ENCODE data around the gene TNS3. TPM values are rescaled to one million over a fixed set of nuclear protein-coding genes. Genes with fewer than 3 reads are reported as not detected.

The TNS3 gene
- total and polyA plus RNA-seq, 10 of the 15 experiments (the other 5 are each of a cell fraction or from before 2014, with no cell fraction given), result 0.27 to 2.7 (median 0.79) TPM

GRCh38 chr7:47458057-47458456 is 123.9 kb downstream of the TNS3 start:
- ChIA-PET CTCF (no interaction called here), POLR2A (no interaction called here), RAD21 (ENCODE audit: unreplicated experiment) (interaction anchor here (0.5 kb wide), 1 partner anchor 69 kb away, joined by 3 read pairs; no protein-coding TSS in a partner anchor), SMC1A (ENCODE audit: uncharacterized antibody, unreplicated experiment) (no interaction called here)
- H3K4me3 ChIP-seq, result no peak overlapping the region
- TF ChIP-seq BACH1 (IDR thresholded peaks at IDR 0.05; ENCODE audit: borderline replicate concordance) (no peak), ASH2L (IDR thresholded peaks at IDR 0.05; ENCODE audit: borderline replicate concordance, low read depth) (no peak)
- H3K27ac ChIP-seq (ENCODE audit: control insufficient read depth, insufficient read depth), result no peak overlapping the region
- no peaks in the 10 kb centered on the region for H3K4me1 ChIP-seq (ENCODE audit: control insufficient read depth, insufficient read depth, low read length)
- no peak overlapping the region for H3K4me2 ChIP-seq (ENCODE audit: control insufficient read depth, insufficient read depth)
- H3K36me3 ChIP-seq (ENCODE audit: control insufficient read depth in 2 of 2, insufficient read depth in 2 of 2, low read length in 1 of 2), result no peaks in the 10 kb centered on the region
- ATAC-seq (no peak), FAIRE-seq (no peak), DNase-seq (ENCODE audit: low read depth, low spot score) (no peak)
- WGBS (ENCODE audit: insufficient coverage, insufficient replicate concordance, low lambda C conversion rate, missing lambda C conversion rate), result 10% methylated on average over 5 of the region's 5 CpGs
- no peaks in the 10 kb centered on the region for H3K27me3 ChIP-seq (replicated peaks in 1 of 2; ENCODE audit: control insufficient read depth in 2 of 2, insufficient read depth in 2 of 2, low read length in 1 of 2)
- no peaks in the 10 kb centered on the region for H3K9me3 ChIP-seq (replicated peaks; ENCODE audit: control insufficient read depth, insufficient read depth, low read length)
- in situ Hi-C loops (cut with MboI) (no loop called here), intact Hi-C loops (cut with micrococcal nuclease; ENCODE audit: unreplicated experiment) (no loop called here)
- H2AFZ ChIP-seq (ENCODE audit: control insufficient read depth, low read depth, low read length), result no peak overlapping the region
- no peaks in the 10 kb centered on the region for H3K79me2 ChIP-seq (ENCODE audit: control insufficient read depth, insufficient read depth, low read length)
- no peaks in the 10 kb centered on the region for H4K20me1 ChIP-seq (ENCODE audit: control insufficient read depth, insufficient read depth)
- BruUV-seq (replicated peaks), result no TSS peak
- no peak overlapping the region for H3K9ac ChIP-seq (ENCODE audit: control insufficient read depth, insufficient read depth, low read length)

- ChIA-PET SMC1A (ENCODE audit: uncharacterized antibody, unreplicated experiment) (no interaction called here), POLR2A (no interaction called here), RAD21 (ENCODE audit: unreplicated experiment) (no interaction called here), CTCF (interaction anchor here (0.6 kb wide), 1 partner anchor 1122 kb away, joined by 3 read pairs; no protein-coding TSS in a partner anchor)
- ATAC-seq (no peak), FAIRE-seq (no peak), DNase-seq (ENCODE audit: low read depth, low spot score) (no peak)
- H3K27me3 ChIP-seq (replicated peaks in 1 of 2; ENCODE audit: control insufficient read depth in 2 of 2, insufficient read depth in 2 of 2, low read length in 1 of 2), result no peaks in the 10 kb centered on the region
- TF ChIP-seq POLR2A (IDR thresholded peaks at IDR 0.05; ENCODE audit: low read depth, low read length) (no peak), WRNIP1 (IDR thresholded peaks at IDR 0.05; ENCODE audit: borderline replicate concordance, low read depth, low read length) (no peak), BCL3 (IDR thresholded peaks at IDR 0.05; ENCODE audit: borderline replicate concordance, insufficient read depth, low read depth, low read length, poor library complexity, severe bottlenecking) (no peak), ESRRA (IDR thresholded peaks at IDR 0.05; ENCODE audit: low read length) (no peak), CHD1 (IDR thresholded peaks at IDR 0.05; ENCODE audit: low read depth, low read length) (no peak), YY1 (IDR thresholded peaks at IDR 0.05; ENCODE audit: low read depth, low read length) (no peak), RFX5 (IDR thresholded peaks at IDR 0.05; ENCODE audit: low read depth, low read length) (no peak), RB1 (IDR thresholded peaks at IDR 0.05; ENCODE audit: borderline replicate concordance) (no peak), ZBTB4 (CRISPR knock-in tag; IDR thresholded peaks at IDR 0.05) (no peak), PAX8 (IDR thresholded peaks at IDR 0.05) (no peak)
- H3K27ac ChIP-seq (ENCODE audit: control insufficient read depth, insufficient read depth), result no peak overlapping the region
- no peaks in the 10 kb centered on the region for H3K79me2 ChIP-seq (ENCODE audit: control insufficient read depth, insufficient read depth, low read length)
- no peak overlapping the region for H2AFZ ChIP-seq (ENCODE audit: control insufficient read depth, low read depth, low read length)
- H3K36me3 ChIP-seq (ENCODE audit: control insufficient read depth in 2 of 2, insufficient read depth in 2 of 2, low read length in 1 of 2), result no peaks in the 10 kb centered on the region
- no peak overlapping the region for H3K9ac ChIP-seq (ENCODE audit: control insufficient read depth, insufficient read depth, low read length)
- intact Hi-C loops (cut with micrococcal nuclease; ENCODE audit: unreplicated experiment) (no loop called here), in situ Hi-C loops (cut with MboI) (no loop called here)
- no peak overlapping the region for H3K4me2 ChIP-seq (ENCODE audit: control insufficient read depth, insufficient read depth)
- BruUV-seq (replicated peaks), result no TSS peak
- no peaks in the 10 kb centered on the region for H3K4me1 ChIP-seq (ENCODE audit: control insufficient read depth, insufficient read depth, low read length)
- H3K4me3 ChIP-seq, result no peak overlapping the region
- no peaks in the 10 kb centered on the region for H3K9me3 ChIP-seq (replicated peaks; ENCODE audit: control insufficient read depth, insufficient read depth, low read length)
- H4K20me1 ChIP-seq (ENCODE audit: control insufficient read depth, insufficient read depth), result no peaks in the 10 kb centered on the region
- WGBS (ENCODE audit: insufficient coverage, insufficient replicate concordance, low lambda C conversion rate, missing lambda C conversion rate), result 47% methylated on average over 14 of the region's 14 CpGs
Measured at GRCh38 chr7:47456210-47456955, 125.5 kb downstream of the TNS3 start.

Data from GM12878 (cell line).